Fibroblast of skin of scalp (primary cell): Measurements from ENCODE around the gene DCPS.
A peak's percentile ranks its signal among the peaks of the same experiment; 100 is the strongest.
"Not testable (repeated sequence)": the region's sequence is repeated elsewhere in the genome, so short reads cannot be mapped to it uniquely, and the experiment has no call there.

Source experiments
- DNase-seq: peaks from one replicate; pipeline ENCODE4 v3.0.0-alpha.2; 2013

DCPS gene

GRCh38 chr11:126288237-126288636 is 15.6 kb upstream of the DCPS start:
- DNase-seq = no peak

DNA sequence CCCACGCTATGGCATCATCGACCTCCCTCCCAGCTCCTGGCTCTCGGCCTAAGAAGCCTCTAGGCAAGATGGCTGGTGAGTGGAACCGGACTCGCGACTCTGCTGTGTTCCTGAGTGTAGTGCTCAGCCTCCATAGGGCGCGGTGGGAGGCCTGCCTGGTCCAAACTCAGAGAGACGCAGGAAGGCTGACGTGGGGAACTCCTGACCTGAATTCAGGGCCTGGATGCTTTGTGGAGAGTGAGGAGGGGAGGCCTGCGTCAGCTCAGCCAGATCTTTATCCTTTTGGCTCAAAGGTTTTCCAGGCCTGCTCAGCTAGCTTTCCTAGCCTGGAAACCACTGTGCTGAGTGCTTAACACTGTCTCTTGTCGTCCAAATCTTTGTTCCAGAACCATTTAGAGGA is 13.0 kb upstream of the DCPS start:
- no peak for DNase-seq

GRCh38 chr11:126293726-126294125 is 10.1 kb upstream of the DCPS start:
- DNase-seq = no peak

GRCh38 chr11:126297004-126297403 is 6.9 kb upstream of the DCPS start:
- no peak for DNase-seq

GRCh38 chr11:126304457-126305075 is 706 bp downstream of the DCPS start:
- DNase-seq = no peak

GRCh38 chr11:126305699-126306098 is 1.8 kb downstream of the DCPS start:
- DNase-seq = no peak

GRCh38 chr11:126307706-126308105 is 3.8 kb downstream of the DCPS start:
- peak; percentile 59 for DNase-seq

DNA sequence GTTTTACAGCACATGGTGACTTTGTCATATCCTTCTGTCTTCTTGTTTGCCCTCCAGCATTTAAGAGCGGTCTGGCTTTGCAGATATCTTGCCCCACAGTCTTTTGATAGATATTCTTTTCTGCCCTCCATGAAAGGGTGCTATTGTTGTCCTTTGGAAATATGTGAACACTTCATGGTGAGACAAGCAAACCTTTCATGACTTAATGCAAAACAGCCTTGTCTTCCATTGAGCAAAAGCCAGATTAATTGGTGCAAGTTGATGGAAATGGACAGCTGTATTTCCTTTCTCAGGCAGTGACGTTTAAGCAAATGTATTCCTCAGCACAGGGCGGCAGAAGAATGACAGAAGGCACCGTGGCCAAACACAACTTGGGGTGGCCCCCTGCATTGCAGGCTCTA is 4.4 kb downstream of the DCPS start:
- no peak for DNase-seq

DNA sequence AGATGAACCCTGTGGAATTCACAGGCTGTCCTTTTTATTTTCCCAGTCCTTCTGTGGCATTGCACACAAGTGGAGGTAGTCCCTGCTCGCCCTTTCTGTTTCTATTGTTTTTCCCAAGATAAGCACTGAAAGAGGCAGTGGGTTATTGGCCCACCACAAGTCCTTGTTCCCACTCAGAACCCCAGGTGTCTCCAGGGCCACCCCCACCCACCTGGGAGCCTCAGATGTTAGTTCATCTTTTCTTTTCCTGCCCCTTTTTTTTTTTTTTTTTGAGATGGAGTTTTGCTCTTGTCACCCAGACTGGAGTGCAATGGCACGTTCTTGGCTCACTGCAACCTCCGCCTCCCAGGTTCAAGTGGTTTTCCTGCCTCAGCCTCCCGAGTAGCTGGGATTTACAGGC is 4.9 kb downstream of the DCPS start:
- DNase-seq = not testable (repeated sequence)

DNA sequence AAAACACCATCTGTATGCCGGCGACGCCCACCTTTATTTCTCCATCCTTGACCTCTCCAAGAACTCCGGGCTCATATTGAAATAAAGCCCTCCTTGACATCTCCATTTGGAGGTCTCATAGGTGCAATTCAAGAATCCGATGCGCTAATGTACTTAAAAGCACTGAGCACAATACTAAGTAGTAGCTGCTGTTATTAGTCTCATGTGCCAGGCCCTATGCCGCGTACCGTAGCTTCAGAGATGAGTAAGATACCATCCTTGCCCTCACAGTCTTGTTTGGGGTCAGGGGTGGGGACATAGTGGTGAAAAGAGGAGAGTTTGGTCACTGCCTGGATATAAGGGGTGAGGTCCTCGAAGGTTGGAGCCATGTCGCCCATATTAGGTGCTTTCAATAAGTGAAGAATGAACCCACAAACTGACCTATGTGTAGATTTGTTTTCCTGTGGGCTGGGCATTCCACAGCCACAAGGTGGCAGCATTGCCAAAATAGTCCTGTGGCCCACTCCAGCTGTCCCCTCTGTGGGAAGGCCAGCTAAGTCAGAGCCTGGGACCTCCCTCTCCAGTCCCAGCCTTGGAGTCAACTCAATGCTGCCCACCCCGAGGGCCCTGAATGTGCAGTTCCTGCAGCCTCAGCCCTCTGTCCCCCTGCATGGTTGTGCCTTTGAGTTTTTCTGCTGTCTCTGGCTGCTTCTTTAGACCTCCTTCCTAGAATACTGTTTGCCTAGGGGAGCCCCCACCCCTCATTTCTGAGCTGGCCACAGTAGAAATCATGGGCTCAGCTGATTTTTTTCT is 6.5 kb downstream of the DCPS start:
- peak; percentile 79 for DNase-seq

DNA sequence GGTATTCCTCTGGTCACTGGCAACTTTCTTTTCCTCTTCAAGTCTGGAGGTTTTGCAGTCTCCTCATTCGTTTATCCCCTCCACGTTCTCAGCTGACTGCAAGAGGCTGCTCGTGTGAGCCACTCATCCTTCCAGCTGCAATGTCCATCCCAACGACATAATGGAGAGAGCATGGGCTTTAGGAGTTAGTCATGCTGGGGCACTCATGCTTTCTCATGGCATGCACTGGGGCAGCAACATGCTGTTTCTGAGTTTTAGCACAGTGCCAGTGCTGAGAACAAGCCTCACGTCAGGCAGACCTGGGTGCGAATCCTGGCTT is 7.1 kb downstream of the DCPS start:
- no peak for DNase-seq

DNA sequence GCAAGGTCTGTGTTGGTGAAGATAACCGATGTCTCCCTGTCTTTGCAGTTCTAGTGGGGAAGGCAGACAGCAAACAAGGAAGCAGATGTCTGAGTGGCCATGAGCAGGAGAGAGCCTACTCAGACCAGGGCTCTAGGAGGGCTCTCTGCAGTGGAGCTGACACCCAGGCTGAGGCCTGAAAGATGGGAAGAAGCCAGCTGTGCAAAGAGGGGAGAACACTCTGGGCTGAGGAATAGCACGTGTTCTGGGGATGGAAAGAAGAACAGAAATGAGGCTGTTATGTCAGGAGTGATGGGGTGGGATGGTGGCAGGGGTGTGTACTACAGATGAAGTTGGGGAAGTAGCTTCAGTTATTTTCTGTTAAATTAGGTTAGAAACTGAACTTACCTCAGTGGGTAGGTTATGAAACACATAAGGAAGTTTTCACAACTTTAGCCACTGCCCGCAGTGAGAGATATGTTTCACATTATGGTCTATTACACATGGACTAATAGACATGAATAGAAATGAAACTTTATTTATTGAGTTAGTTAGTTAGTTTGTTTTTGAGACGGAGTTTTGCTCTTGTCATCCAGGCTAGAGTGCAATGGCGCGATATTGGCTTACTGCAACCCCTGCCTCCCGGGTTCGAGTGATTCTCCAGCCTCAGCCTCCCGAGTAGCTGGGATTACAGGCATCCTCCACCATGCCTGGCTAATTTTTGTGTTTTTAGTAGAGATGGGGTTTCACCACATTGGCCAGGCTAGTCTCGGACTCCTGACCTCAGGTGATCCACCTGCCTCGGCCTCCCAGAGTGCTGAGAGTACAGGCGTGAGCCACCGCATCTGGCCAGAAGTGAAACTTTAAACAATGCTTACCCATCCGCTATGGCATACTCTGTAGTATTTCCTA is 7.8 kb downstream of the DCPS start:
- no peak for DNase-seq

- no peak for DNase-seq
Observed at GRCh38 chr11:126312961-126313360, 9.1 kb downstream of the DCPS start.

GRCh38 chr11:126313826-126314225 is 10.0 kb downstream of the DCPS start:
- no peak for DNase-seq

DNA sequence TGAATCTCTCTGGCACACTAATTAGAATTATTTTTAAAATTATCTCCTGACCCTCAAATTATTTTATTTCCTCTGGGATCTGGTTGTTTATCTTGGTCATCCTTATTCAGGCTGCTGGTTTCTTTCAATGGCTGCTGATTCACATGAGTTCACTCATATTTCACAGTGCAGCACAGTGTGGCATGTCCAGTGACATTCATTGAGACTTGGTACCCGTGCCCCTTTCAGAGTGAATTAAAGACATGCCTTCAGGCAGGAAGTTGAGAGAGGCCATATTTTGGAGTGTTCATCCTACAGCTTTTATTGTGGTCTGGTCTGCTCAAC is 13.5 kb downstream of the DCPS start:
- DNase-seq = no peak

DNA sequence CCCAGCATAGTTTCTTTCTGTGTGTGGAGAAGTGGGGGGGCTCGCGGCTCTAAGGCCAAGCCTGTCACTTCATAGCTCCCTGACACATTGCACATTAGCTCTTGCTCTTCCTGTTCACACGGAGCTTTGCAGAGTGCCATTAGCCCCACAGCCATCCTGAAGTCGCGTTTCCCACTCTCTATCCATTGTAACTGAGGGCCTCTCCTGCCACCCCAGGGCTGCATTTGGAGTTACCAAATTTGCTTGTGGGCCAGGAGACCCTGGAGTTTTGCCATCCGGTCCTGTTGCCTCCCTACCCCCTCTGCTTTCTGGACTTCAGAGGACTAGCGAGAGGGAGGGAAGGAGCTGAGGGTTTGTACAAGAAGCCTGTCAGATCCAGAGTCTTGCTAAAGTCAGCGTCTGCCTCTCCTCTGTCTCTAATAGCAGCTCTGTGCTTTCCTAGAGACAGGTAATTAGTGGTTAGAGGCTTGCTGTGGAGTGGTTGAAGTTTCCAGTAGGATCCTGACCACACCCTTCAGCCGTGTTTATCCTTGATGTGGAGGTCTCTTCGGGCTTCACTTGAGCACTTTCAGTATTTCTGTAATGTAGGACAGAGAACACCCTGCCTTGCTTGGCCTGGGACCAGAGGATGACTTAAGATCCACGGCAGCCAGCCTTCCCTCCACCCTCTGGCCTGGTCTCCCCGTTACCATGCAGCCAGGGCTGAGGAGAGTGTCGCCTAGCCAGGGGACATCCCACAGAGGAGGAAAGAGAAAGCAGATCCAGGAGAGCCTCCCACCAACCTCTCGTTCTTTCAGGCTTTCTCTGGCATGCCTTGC is 14.1 kb downstream of the DCPS start:
- peak; percentile 94 for DNase-seq

DNA sequence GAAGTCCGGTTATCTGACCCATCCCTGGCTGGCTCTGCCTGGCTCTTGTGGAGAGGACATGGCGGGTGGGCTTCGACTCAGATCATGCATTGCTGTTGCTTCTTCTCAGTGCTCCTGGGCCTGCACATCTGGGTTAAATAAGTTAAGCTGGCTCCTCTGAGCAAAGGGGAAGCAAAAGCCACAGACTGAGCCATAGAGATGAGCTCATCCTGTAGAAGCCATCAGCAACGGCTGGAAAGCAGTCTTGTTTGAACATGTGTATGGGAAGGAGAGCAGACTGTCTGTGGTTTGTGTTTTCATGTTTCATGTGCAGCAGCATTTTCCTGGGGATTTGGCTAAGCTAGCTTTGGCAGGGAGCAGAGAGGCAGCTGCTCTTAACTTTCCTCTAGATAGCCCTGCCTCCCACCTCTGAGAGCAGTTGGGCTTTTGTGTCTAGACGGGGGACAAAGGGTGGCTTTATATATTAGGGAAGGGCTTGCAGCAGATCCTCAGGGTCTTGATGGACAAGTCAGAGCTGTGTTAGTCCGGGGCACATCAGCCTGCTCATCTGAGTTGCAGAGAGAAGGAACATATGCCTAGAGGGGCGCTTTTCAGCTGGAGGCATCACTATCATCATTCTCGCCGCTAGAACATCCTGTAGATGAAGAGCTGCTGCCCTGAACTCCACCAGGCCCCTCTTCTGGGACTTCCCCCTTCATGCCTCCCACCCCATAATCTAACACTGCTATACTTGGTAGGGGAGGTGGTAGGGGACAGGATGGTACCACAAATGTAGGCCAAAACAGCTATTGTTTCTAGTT is 14.9 kb downstream of the DCPS start:
- DNase-seq = peak; percentile 96

DNA sequence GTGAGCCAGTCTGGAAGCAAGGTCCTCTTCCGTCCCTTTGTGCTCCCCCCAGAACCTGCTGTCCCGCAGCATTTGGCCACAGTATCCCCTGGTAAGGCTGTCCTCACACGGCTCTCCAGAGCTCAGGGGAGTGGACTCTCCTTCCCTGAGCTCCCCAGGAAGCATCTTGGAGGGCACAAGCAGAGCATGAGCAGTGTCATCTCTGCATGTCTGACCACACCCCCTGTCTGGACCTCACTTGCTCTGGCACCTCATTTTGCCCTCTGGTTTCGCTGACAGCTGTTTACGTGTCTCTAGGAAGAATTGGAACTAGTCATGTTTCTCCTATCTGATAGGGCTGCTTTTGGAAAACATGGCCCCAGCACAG is 15.5 kb downstream of the DCPS start:
- DNase-seq = no peak

DNA sequence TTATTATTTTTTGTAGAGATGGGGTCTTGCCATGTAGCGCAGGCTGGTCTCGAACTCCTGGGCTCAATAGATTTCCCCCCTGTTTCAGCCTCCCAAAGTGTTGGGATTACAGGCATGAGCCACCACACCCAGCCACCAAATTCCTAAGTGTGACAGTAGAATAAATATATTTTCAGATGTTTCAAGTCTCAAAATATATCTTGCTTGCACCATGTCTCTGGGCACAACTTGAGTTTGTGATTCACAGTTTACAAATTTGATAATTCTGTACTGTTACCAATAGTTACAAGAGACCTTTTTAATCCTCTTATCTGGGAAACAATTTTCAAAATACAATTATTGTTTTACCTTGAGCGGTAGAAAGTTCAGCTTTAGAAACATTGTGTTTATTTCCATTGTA is 19.1 kb downstream of the DCPS start:
- DNase-seq = no peak

DNA sequence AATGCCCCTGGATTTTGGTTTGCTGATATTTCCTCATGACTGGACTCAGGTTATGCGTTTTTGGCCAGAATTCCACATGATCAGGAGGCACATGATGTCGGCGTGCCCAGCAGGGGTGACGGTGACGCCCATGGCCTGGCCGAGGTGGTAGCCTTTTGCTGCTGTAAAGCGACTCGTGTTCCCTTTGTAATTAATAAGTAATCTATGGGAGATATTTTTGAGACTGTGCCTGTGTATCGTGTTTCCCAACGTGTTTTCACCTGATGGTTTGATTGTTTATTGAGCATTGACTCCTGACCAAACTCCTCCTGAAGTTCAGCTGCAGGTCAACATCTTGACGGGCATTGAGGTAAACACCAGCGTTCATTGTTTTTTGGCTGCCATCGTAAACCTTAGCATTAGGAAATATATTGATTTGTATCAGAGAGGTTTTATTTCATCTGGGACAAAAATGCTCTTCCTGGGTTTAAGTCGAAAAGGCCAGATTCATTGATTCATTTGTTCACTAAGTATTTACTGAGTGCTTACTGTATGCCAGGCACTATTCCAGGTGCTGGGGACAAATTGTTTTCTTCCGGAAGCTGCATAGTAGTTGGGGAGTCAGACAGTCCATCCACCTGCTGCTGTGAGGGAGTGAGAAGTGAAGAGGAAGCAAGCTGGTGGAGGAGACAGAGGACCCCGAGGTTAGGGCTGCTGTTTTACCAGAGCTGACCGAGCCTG is 23.6 kb downstream of the DCPS start:
- DNase-seq = no peak

DNA sequence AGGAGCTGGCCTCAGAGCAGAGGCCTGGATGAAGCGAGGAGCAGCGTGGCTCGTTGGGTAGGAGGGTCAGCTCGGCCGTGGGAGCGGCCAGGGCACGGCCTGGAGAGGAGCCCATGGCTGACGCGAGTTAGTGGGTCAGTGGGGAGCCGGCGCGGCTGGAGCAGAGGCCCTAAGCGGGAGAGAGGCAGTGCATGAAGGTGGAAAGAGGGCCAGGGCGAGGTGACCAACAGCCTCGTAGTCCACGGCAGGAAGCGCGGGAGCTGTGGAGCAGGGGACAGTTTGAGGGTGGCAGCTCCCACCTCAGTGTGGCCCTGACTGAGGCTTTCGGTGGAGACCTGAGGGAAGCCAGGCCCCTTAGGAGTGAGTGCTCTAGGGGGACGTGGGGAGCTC is 24.1 kb downstream of the DCPS start:
- DNase-seq = no peak
